WTC11 (cell line): ENCODE measurements around the gene RAP1GAP. TPM values are rescaled to one million over a fixed set of nuclear protein-coding genes. Genes with fewer than 3 reads are reported as not detected.

Source experiments
- ATAC-seq: fragments of 200-7000 bp; cut with Tn5 transposase; 2 replicates; pipeline ENCODE4 v1.10.0; 2021; ENCODE audit warnings: mild to moderate bottlenecking, moderate library complexity
- CTCF ChIA-PET: fragments of 300-600 bp; sonication (Branson Sonifier 250); formaldehyde crosslinking; loops from one replicate; lab custom pipeline; 2021; ENCODE audit warnings: antibody characterized with exemption; lab: Charles Lee
- POLR2A ChIA-PET: fragments of 350-600 bp; sonication (Branson Sonifier 250); formaldehyde crosslinking; loops from one replicate; lab custom pipeline; 2021; ENCODE audit warnings: antibody characterized with exemption; lab: Charles Lee
- DNase-seq: peaks from one replicate; pipeline ENCODE4 v3.0.0; 2021; ENCODE audit warnings: low spot score
- H3K27ac Mint-ChIP-seq: 2 replicates; pipeline ENCODE4 v1.8.0; 2021; ENCODE audit warnings: mixed read lengths
- H3K27me3 Mint-ChIP-seq: 2 replicates; pipeline ENCODE4 v1.8.0; 2021; ENCODE audit warnings: low read depth, mild to moderate bottlenecking, moderate library complexity, mixed read lengths
- H3K36me3 Mint-ChIP-seq: 2 replicates; pipeline ENCODE4 v1.8.0; 2021; ENCODE audit warnings: mixed read lengths
- H3K4me1 Mint-ChIP-seq: 2 replicates; pipeline ENCODE4 v1.8.0; 2022; ENCODE audit warnings: mixed read lengths
- H3K4me3 Mint-ChIP-seq: 2 replicates; pipeline ENCODE4 v1.8.0; 2021; ENCODE audit warnings: mild to moderate bottlenecking, moderate library complexity, mixed read lengths
- H3K9me3 Mint-ChIP-seq: 2 replicates; pipeline ENCODE4 v1.8.0; 2021; ENCODE audit warnings: mixed read lengths
- ARID4B ChIP-seq: sonication (generic); formaldehyde crosslinking; IDR thresholded peaks from 2 replicates; pipeline ENCODE4 v1.8.0; 2023; ENCODE audit warnings: missing genetic modification reagents, mild to moderate bottlenecking, borderline replicate concordance
- FOXK1 ChIP-seq: sonication (generic); formaldehyde crosslinking; IDR thresholded peaks from 2 replicates; pipeline ENCODE4 v1.8.0; 2022; ENCODE audit warnings: mild to moderate bottlenecking, moderate library complexity, missing genetic modification reagents
- GABPB1 ChIP-seq: sonication (generic); formaldehyde crosslinking; IDR thresholded peaks from 2 replicates; pipeline ENCODE4 v1.8.1; 2023; ENCODE audit warnings: mild to moderate bottlenecking, missing genetic modification reagents
- MYBL2 ChIP-seq: sonication (generic); formaldehyde crosslinking; IDR thresholded peaks from 2 replicates; pipeline ENCODE4 v1.8.1; 2023; ENCODE audit warnings: mild to moderate bottlenecking, moderate library complexity, missing genetic modification reagents
- NFYB ChIP-seq: sonication (generic); formaldehyde crosslinking; conservative IDR thresholded peaks from 2 replicates; pipeline ENCODE4 v1.8.0; 2022; ENCODE audit warnings: low read depth, missing genetic modification reagents
- NR3C1 ChIP-seq: sonication (generic); formaldehyde crosslinking; conservative IDR thresholded peaks from 2 replicates; pipeline ENCODE4 v1.8.1; 2023; ENCODE audit warnings: low read depth, mild to moderate bottlenecking, missing genetic modification reagents
- USF1 ChIP-seq: sonication (generic); formaldehyde crosslinking; IDR thresholded peaks from 2 replicates; pipeline ENCODE4 v1.8.0; 2022; ENCODE audit warnings: mild to moderate bottlenecking, missing genetic modification reagents
- ZNF263 ChIP-seq: sonication (generic); formaldehyde crosslinking; IDR thresholded peaks from 2 replicates; pipeline ENCODE4 v1.8.1; 2022; ENCODE audit warnings: low read depth, mild to moderate bottlenecking, moderate library complexity, missing genetic modification reagents
- ZNF512 ChIP-seq: sonication (generic); formaldehyde crosslinking; IDR thresholded peaks from 2 replicates; pipeline ENCODE4 v1.8.1; 2022; ENCODE audit warnings: missing genetic modification reagents, borderline replicate concordance
- ZNF671 ChIP-seq: fragments of 250-450 bp; sonication (Bioruptor Pico); IDR thresholded peaks from 2 replicates; pipeline ENCODE4 v1.8.0; 2021; ENCODE audit warnings: mild to moderate bottlenecking
- total RNA-seq: library from RNA; stranded (reverse); gene quantifications from 3 replicates; pipeline ENCODE4 v1.2.3, GENCODE V29; 2021
- TF ChIP-seq, protein P1 (sequence below): sonication (generic); formaldehyde crosslinking; IDR thresholded peaks from 2 replicates; pipeline ENCODE4 v1.8.1; 2023; ENCODE audit warnings: mild to moderate bottlenecking, missing genetic modification reagents

Gene RAP1GAP
- total RNA-seq, 1 experiment from 2014 or later: 7.6 TPM

- H3K36me3 Mint-ChIP-seq: no peaks in the 10 kb centered on the region
- no peak for ATAC-seq
- no peak overlapping the region for H3K27ac Mint-ChIP-seq
- H3K4me1 Mint-ChIP-seq: peaks cover 20% of the 10 kb centered on the region
- POLR2A ChIA-PET: no interaction called here
- H3K27me3 Mint-ChIP-seq: peaks cover 20% of the 10 kb centered on the region
- no peaks in the 10 kb centered on the region for H3K9me3 Mint-ChIP-seq
- DNase-seq: no peak
- H3K4me3 Mint-ChIP-seq: no peak overlapping the region
- CTCF ChIA-PET: no interaction called here
- TF ChIP-seq MYBL2 (CRISPR knock-in tag) (no peak), USF1 (CRISPR knock-in tag) (no peak), NFYB (CRISPR knock-in tag) (no peak), NR3C1 (CRISPR knock-in tag) (no peak), ZNF671 (CRISPR knock-in tag) (no peak), FOXK1 (CRISPR knock-in tag) (no peak), ZNF263 (no peak), ARID4B (CRISPR knock-in tag) (no peak)
- TF ChIP-seq, protein P1, sequence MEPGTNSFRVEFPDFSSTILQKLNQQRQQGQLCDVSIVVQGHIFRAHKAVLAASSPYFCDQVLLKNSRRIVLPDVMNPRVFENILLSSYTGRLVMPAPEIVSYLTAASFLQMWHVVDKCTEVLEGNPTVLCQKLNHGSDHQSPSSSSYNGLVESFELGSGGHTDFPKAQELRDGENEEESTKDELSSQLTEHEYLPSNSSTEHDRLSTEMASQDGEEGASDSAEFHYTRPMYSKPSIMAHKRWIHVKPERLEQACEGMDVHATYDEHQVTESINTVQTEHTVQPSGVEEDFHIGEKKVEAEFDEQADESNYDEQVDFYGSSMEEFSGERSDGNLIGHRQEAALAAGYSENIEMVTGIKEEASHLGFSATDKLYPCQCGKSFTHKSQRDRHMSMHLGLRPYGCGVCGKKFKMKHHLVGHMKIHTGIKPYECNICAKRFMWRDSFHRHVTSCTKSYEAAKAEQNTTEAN (CRISPR knock-in tag): no peak
Measured at GRCh38 chr1:21624571-21625389, 44.4 kb downstream of the RAP1GAP start.

GRCh38 chr1:21623410-21623961, 45.7 kb downstream of the RAP1GAP start:
- peak overlapping the region; percentile 74 for H3K4me3 Mint-ChIP-seq
- H3K27ac Mint-ChIP-seq: no peak overlapping the region
- no peaks in the 10 kb centered on the region for H3K36me3 Mint-ChIP-seq
- DNase-seq: no peak
- H3K4me1 Mint-ChIP-seq: peaks cover 21% of the 10 kb centered on the region
- H3K9me3 Mint-ChIP-seq: no peaks in the 10 kb centered on the region
- H3K27me3 Mint-ChIP-seq: peaks cover 23% of the 10 kb centered on the region
- ChIA-PET POLR2A (no interaction called here), CTCF (interaction anchor here (0.6 to 1.9 kb wide), 2 partner anchors 14 to 28 kb away, joined by 3 to 8 read pairs; no protein-coding TSS in a partner anchor)
- ATAC-seq: no peak
- no peak for TF ChIP-seq ZNF512 (CRISPR knock-in tag)
- peak; percentile 60 for TF ChIP-seq GABPB1 (CRISPR knock-in tag)
- TF ChIP-seq, all 79 proteins: peak for 1
